ENCODE measurements around the gene KCNMA1.
"Not testable (repeated sequence)": the region's sequence is repeated elsewhere in the genome, so short reads cannot be mapped to it uniquely, and the experiment has no call there.

The KCNMA1 gene

DNA sequence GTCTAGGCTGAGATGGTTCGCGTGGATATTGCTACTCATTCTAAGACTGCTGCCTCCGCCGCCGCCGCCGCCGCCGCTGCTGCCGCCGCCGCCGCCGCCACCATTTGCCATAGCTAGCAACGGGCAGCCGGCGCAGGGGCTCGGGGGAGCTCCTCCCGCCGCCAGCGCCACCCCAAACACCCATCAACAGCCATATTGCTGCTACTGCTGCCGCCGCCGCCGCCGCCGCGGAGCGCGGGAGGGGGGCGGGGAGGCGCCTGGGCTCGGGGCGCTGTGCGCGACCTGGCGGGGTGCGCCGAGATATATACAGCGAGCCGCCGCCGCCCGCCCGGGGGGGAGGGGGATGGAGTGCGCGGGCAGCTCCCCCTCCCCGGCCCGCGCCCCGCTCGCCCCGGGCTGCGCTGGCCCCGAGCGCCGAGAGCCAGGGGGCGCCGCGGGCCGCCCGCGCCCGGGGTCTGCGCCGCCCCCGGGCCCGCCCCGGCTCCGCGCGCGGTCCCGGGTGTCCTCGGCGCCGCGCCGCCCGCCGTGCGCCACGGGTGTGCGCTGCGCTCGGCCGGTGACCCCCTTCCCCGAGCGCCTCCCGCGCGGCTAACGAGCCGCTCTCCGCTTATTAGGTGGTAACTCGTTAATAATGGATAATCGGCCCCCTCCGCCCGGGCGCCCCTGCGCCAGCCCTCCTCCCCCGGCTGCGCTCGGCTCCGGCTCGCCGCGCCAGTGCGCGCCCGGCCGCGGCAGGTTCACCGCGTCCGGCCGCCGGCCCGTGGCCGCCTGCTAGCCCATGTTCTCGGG lies at the start of gene KCNMA1:
TSS of gene KCNMA1 (minus strand) at position 277 of the 789 bp plus-strand sequence.
- TF ChIP-seq POLR2A (IDR thresholded peaks at IDR 0.05; ENCODE audit: low read depth, low read length), result no peak
- DNase-seq (ENCODE audit: insufficient read length, low spot score) (peak; percentile 76), FAIRE-seq (no peak)

- FAIRE-seq, result no peak
- TF ChIP-seq POLR2A (IDR thresholded peaks at IDR 0.05; ENCODE audit: low read depth, low read length), result no peak
- DNase-seq (ENCODE audit: insufficient read length, low spot score), result no peak
Observed at GRCh38 chr10:77686650-77687417, 49.2 kb upstream of the KCNMA1 start.

DNA sequence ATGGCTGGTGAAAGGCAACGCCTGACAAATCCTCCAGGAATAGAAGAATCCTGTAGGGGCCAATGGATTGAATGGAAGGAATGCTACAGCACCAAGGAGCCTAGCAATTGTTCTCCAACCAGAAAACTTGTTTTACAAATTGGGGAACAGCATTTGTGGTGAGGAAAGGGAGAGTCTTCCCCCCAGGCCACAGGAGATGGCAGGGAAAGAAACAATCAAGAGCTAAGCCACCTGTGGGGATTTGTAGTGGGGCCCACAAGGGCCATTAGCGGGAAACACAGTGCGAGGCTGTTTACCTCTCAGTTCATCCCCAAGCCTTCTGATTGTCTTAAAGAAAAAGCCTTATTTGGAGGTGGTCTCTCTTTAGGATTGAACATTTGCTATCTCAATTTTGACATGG lies 48.5 kb upstream of the KCNMA1 start:
- DNase-seq (ENCODE audit: insufficient read length, low spot score), result no peak
- TF ChIP-seq POLR2A (IDR thresholded peaks at IDR 0.05; ENCODE audit: low read depth, low read length), result no peak
- no peak for FAIRE-seq

- DNase-seq (ENCODE audit: insufficient read length, low spot score), result no peak
- no peak for TF ChIP-seq POLR2A (IDR thresholded peaks at IDR 0.05; ENCODE audit: low read depth, low read length)
- FAIRE-seq, result no peak
Observed at GRCh38 chr10:77685432-77685831, 47.8 kb upstream of the KCNMA1 start.

DNA sequence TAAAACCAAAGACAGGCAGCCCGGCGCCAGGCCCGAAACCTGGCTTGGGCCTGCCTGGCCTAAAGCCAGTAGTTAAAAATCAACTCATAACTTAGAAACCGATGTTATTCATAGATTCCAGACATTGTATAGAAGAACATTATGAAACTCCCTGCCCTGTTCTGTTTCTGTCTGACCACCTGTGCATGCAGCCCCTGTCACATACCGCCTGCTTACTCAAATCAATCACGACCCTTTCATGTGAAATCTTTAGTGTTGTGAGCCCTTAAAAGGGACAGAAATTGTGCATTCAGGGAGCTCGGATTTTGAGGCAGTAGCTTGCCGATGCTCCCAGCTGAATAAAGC lies 45.5 kb upstream of the KCNMA1 start:
- FAIRE-seq; DNase-seq (ENCODE audit: insufficient read length, low spot score): not testable (repeated sequence)

DNA sequence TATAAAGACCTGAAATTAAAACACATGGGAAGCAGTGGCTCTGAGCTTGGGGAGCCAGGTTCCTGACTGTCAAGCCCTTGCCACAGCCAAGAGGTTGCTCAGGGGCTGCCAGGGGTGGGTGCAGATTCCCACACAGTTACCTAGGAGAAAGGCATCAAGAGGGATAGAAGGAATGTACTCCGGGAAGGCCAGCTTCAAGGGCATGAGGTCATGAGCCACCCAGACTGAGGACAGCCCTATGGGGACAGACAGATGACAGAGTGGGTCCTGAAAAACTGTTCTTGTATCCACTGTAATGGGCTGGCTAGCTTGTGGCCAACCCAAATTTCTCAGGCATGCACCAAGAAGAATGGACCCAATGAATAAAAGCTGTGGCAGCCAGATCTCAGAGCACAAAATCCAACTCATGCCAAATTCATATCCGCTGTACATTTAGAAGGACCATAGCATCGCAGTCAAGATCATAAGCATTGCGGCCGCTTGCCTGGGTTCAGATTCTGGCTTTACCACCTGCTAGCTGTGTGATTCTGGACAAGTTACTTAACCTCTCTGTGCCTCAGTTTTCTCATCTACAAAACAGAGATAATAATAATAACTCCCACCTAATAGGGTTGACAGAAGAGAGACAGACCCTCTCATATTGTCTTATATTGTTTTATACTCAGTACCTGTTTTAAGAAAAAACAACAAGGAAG lies 44.9 kb upstream of the KCNMA1 start:
- FAIRE-seq, result no peak
- no peak for TF ChIP-seq POLR2A (IDR thresholded peaks at IDR 0.05; ENCODE audit: low read depth, low read length)

DNA sequence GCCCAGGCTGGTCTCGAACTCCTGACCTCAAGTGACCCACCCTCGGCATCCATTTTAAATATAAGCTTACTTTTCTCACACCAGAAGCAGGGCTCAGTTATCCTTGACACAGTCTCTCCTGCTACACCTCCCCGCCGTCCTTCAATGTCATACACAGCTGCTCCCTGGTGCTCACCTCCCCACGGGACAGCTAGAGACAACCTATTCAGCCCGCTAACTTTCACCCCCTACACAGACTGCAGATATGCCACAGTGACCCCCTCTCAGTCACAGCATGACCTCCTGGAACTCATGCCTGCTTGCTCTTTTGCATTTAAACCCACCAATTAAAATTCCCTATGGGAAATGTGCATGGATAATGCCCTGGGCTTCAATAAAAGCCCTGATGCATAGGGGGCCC lies 44.2 kb upstream of the KCNMA1 start:
- FAIRE-seq, result no peak

More for the DNA sequence above, 44.9 kb upstream of the KCNMA1 start:
- DNase-seq (ENCODE audit: insufficient read length, low spot score), result no peak

GRCh38 chr10:77680811-77681210 lies 43.2 kb upstream of the KCNMA1 start:
- no peak for DNase-seq (ENCODE audit: insufficient read length, low spot score)
- no peak for TF ChIP-seq POLR2A (IDR thresholded peaks at IDR 0.05; ENCODE audit: low read depth, low read length)
- no peak for FAIRE-seq

More for the DNA sequence above, 44.2 kb upstream of the KCNMA1 start:
- no peak for TF ChIP-seq POLR2A (IDR thresholded peaks at IDR 0.05; ENCODE audit: low read depth, low read length)
- no peak for DNase-seq (ENCODE audit: insufficient read length, low spot score)

DNA sequence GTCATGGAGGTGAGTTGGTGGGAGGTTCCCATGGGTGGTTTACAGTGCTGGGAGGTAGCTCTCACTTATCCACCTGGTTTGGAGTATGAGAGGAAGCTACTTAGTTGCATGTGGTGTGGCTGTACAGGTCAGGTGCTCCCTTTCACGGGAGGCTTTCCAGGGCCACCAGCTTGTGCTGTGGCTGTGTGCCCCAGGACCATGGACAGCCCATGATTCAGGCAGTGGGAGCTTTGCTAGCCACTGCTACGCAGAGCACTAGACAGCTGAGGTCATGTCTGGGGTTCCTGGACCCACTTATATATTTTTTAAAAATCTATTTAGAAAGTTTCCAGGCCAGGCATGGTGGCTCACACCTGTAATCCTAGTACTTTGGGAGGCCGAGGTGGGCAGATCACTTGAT lies 42.5 kb upstream of the KCNMA1 start:
- no peak for DNase-seq (ENCODE audit: insufficient read length, low spot score)
- TF ChIP-seq POLR2A (IDR thresholded peaks at IDR 0.05; ENCODE audit: low read depth, low read length), result no peak
- FAIRE-seq, result no peak

DNA sequence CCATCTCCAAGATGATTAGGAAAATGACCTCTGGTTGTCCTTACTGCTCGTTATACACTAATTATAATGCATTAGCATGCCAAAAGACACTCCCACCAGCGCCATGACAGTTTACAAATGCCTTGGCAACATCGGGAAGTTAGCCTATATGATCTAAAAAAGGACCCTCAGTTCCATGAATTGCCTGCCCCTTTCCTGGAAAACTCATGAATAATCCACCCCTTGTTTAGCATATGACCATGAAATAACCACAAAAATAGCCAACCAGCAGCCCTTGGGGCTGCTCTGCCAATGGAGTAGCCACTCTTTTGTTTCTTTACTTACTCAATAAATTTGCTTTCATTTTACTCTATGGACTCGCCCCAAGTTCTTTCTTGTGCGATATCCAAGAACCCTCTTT lies 41.6 kb upstream of the KCNMA1 start:
- TF ChIP-seq POLR2A (IDR thresholded peaks at IDR 0.05; ENCODE audit: low read depth, low read length), result no peak
- FAIRE-seq, result no peak
- DNase-seq (ENCODE audit: insufficient read length, low spot score), result no peak

GRCh38 chr10:77678146-77678545 lies 40.5 kb upstream of the KCNMA1 start:
- FAIRE-seq (no peak), DNase-seq (ENCODE audit: insufficient read length, low spot score) (no peak)
- no peak for TF ChIP-seq POLR2A (IDR thresholded peaks at IDR 0.05; ENCODE audit: low read depth, low read length)

GRCh38 chr10:77675347-77675746 lies 37.7 kb upstream of the KCNMA1 start:
- no peak for FAIRE-seq
- no peak for DNase-seq (ENCODE audit: insufficient read length, low spot score)
- no peak for TF ChIP-seq POLR2A (IDR thresholded peaks at IDR 0.05; ENCODE audit: low read depth, low read length)

DNA sequence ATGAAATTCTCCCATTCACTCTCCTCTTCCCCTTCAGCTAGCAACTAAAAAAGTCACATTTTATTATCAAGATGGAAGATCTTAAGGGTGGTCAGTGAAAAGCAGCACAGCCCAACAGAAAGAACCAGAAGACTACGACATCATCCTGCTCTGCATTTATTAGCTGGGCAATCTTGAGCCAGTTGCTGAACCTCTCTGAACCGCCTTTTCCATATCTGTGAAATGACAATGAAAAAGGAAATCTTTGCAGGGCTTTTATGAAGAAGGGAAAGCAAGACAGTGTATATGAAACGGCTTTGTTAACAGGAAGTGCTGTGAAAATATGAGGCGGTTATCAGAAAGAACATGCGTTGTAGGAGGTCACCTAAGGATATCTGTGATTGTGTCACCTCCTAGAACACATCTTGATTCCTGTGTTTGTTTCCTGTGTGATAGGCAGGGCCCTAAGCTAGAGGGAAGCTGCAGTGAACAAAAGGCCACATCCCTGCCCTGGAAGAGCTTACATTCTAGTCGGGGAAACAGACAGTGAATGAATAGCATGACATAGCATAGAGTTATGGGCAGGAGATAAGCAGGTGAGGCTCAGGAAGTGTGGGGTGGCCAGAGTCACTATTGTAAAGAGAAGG lies 36.0 kb upstream of the KCNMA1 start:
- DNase-seq (ENCODE audit: insufficient read length, low spot score) (no peak), FAIRE-seq (no peak)
- no peak for TF ChIP-seq POLR2A (IDR thresholded peaks at IDR 0.05; ENCODE audit: low read depth, low read length)

DNA sequence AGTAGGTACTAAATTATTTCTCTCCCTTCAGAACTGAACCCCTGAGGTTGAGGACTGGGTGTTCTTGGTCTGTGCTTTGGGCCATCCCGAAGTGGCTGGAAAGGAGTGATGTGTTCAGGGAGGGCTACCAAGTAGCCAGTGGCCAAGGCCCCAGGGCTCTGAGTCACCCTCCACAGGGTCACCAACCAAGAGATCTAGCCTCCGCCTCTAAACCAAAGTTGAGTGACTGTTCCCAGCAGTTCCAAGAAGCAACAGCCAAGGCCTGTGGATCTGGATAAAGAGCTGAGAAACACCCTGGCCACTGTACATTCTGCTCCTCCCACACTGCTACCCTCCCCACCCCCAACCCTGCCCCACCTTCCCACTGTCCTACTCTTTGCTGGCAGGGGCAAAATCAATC lies 35.5 kb upstream of the KCNMA1 start:
- FAIRE-seq, result peak; percentile 84
- DNase-seq (ENCODE audit: insufficient read length, low spot score), result peak; percentile 61
- no peak for TF ChIP-seq POLR2A (IDR thresholded peaks at IDR 0.05; ENCODE audit: low read depth, low read length)

Data from H54 (cell line).